NCI-H1436 (cell line): ENCODE results near the gene KIRREL3.
"Not testable (repeated sequence)": the region's sequence is repeated elsewhere in the genome, so short reads cannot be mapped to it uniquely, and the experiment has no call there.

ENCODE experiments used
- DNase-seq: peaks from one replicate; lab custom pipeline; 2025; lab: John Stamatoyannopoulos, UW

Gene KIRREL3

GRCh38 chr11:126403022-126403581 is 597.5 kb downstream of the KIRREL3 start:
- DNase-seq, result no peak

GRCh38 chr11:126400479-126400878 is 600.1 kb downstream of the KIRREL3 start:
- no peak for DNase-seq

- DNase-seq, result no peak
Observed at GRCh38 chr11:126400019-126400418, 600.6 kb downstream of the KIRREL3 start.

GRCh38 chr11:126398721-126399120 is 601.8 kb downstream of the KIRREL3 start:
- DNase-seq, result no peak

GRCh38 chr11:126398296-126398695 is 602.3 kb downstream of the KIRREL3 start:
- no peak for DNase-seq

- no peak for DNase-seq
Observed at GRCh38 chr11:126396965-126397364, 603.6 kb downstream of the KIRREL3 start.

- not testable (repeated sequence) for DNase-seq
Observed at GRCh38 chr11:126396266-126396665, 604.3 kb downstream of the KIRREL3 start.

GRCh38 chr11:126395784-126396183 is 604.8 kb downstream of the KIRREL3 start:
- not testable (repeated sequence) for DNase-seq

- DNase-seq, result not testable (repeated sequence)
Observed at GRCh38 chr11:126394634-126395072, 605.9 kb downstream of the KIRREL3 start.

GRCh38 chr11:126394036-126394435 is 606.5 kb downstream of the KIRREL3 start:
- no peak for DNase-seq

- no peak for DNase-seq
Observed at GRCh38 chr11:126393143-126393542, 607.4 kb downstream of the KIRREL3 start.

- no peak for DNase-seq
Observed at GRCh38 chr11:126392633-126393013, 607.9 kb downstream of the KIRREL3 start.

GRCh38 chr11:126391970-126392632 is 608.5 kb downstream of the KIRREL3 start:
- DNase-seq, result no peak

GRCh38 chr11:126391286-126391954 is 609.1 kb downstream of the KIRREL3 start:
- no peak for DNase-seq

GRCh38 chr11:126390272-126390867 is 610.2 kb downstream of the KIRREL3 start:
- no peak for DNase-seq

GRCh38 chr11:126387857-126388256 is 612.7 kb downstream of the KIRREL3 start:
- no peak for DNase-seq

- DNase-seq, result not testable (repeated sequence)
Observed at GRCh38 chr11:126386729-126387071, 613.9 kb downstream of the KIRREL3 start.

- no peak for DNase-seq
Observed at GRCh38 chr11:126385991-126386728, 614.4 kb downstream of the KIRREL3 start.

GRCh38 chr11:126384449-126385070 is 616.0 kb downstream of the KIRREL3 start:
- DNase-seq, result no peak

GRCh38 chr11:126383339-126384335 is 616.9 kb downstream of the KIRREL3 start:
- DNase-seq, result no peak

- not testable (repeated sequence) for DNase-seq
Observed at GRCh38 chr11:126382641-126383040, 617.9 kb downstream of the KIRREL3 start.
